Left renal cortex interstitium (tissue), 4 donors: ENCODE results near the gene CSH2. TPM values are rescaled to one million over a fixed set of nuclear protein-coding genes. Genes with fewer than 3 reads are reported as not detected.
A peak's percentile ranks its signal among the peaks of the same experiment; 100 is the strongest.
"Not testable (repeated sequence)": the region's sequence is repeated elsewhere in the genome, so short reads cannot be mapped to it uniquely, and the experiment has no call there.

Experiments used
- DNase-seq, 4 donors: peaks; one replicate each; pipeline ENCODE4 v3.0.0-alpha.2; 2013; ENCODE audit warnings: low read depth in 4 of 4, low spot score in 2 of 4, missing footprints in 1 of 4
- polyA plus RNA-seq, 4 donors: library from polyadenylated mRNA; unstranded; fragments of 120-200 nt; gene quantifications; one replicate each; pipeline ENCODE4 v1.2.1, GENCODE V29; 2013; ENCODE audit not compliant: insufficient read length in 4 of 4

The CSH2 gene
- polyA plus RNA-seq = under 1 TPM in 2 of 4 donors, not detected in 2; 0.61 to 0.82 TPM

DNA sequence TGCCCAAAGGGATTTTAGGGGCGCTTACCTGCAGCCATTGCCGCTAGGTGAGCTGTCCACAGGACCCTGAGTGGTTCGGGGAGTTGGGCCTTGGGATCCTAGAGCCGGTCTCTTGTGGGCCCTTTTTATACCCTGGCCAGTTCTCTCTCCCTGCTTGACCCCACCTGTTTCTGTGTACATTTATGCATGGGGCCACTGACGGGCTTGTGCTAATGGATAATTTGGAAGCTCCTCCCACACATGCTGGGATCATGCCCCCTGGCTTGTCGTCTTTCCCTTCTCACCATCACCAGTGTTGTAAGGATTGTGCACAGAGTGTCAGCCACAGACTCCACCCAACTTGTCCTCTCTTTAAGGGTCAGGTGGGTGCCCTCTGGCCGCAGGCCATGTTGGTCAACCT, at the start of gene CSH2:
Gene CSH2, minus strand, starts transcription at position 101 of the 400 bp plus-strand sequence. Its CDS starts 63 bp downstream, at position 38.
- not testable (repeated sequence) for DNase-seq

DNA sequence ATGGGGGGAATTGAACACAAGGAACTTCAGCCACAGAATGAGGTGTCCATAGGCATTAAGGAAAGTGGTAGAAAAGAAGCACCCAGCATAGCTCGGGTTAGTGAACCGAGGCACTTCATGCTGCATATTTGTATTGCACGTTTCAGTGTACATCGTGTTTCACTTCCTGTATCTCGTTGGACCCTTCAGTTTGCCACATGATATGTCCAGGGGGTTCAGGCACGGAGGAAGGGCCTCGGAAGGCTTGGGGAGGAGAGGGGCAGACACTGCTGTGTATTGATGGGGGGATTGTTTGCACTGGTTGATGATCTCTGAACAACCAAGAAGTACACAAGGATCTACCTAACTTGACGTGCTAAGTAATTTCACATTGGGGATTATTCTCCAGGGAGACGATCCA, 48.9 kb upstream of the CSH2 start:
- DNase-seq = not testable (repeated sequence)

DNA sequence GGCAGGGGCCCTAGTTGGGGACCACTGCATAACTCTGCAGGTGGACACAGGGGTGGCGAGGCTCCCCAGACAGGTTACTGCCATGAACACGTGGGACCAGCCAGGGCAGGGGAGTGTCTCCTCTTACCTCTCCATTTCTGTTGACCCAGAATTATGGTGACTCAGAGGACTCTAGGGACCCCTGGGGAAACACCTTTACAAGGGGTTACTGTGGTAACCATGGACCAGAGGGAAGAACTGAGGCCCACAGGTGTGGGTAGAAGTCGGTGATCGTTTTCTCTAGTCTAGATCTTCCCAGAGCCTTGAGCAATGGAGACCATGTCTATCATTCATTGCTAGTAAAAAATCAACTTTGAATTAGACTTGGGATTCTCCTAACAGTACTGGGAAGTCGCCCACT, 47.3 kb upstream of the CSH2 start:
- DNase-seq = not testable (repeated sequence)

DNA sequence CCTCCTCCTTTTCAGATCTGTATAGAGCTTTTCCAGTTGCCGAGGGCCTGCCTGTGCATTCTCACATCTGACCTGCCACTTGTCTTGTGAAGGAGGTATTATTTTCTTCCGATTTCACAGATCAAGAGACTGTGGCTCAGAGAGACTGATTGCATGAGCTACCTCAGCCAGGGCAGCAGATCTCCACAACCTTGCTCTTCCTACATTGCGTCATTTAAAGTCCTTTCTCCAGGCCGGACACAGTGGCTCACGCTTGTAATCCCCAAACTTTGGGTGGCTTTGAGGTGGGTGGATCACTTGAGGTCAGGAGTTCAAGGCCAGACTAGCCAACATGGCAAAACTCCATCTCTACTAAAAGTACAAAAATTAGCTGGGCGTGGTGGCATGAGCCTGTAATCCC, 46.6 kb upstream of the CSH2 start:
- DNase-seq = not testable (repeated sequence)

DNA sequence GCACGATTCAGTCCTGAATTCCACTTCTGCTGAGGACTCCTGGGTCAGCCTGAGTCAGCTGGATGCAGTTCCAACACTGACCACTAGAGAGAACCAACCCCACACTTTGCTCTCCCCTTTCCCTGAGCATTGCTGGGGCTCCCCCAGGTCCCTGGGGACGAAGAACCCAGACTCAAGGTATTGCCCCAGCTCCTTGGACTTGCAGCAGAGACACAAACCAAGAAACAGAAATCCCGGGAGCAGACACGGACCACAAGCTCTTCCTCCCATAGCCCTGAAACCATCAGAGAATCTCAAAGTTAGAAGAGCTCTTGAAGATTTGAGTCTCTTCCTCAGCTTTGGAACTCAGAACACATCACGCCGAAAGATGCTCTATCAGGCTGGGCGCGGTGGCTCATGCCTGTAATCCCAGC, 45.8 kb upstream of the CSH2 start:
- DNase-seq = peak in 3 of 4 donors; percentile 13 to 21 (median 21)

DNA sequence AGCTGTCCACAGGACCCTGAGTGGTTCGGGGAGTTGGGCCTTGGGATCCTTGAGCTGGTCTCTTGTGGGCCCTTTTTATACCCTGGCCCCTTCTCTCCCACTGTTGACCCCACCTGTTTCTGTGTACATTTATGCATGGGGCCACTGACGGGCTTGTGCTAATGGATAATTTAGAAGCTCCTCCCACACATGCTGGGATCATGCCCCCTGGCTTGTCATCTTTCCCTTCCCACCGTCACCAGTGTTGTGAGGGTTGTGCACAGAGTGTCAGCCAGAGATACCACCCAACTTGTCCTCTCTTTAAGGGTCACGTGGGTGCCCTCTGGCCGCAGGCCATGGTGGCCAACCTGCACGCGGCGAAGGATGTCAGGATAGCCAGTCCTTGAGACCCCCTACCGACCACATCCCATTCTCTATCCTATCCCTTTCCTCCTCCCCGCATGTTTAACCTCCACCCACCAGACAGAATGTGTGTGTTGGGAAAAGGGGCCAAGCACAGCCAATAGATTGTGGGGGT, 45.4 kb upstream of the CSH2 start, which contains the start of gene GH1:
Gene GH1, minus strand, starts transcription at position 51 of the 517 bp plus-strand sequence. CDS start 63 bp downstream, outside the sequence.
- DNase-seq = not testable (repeated sequence)

DNA sequence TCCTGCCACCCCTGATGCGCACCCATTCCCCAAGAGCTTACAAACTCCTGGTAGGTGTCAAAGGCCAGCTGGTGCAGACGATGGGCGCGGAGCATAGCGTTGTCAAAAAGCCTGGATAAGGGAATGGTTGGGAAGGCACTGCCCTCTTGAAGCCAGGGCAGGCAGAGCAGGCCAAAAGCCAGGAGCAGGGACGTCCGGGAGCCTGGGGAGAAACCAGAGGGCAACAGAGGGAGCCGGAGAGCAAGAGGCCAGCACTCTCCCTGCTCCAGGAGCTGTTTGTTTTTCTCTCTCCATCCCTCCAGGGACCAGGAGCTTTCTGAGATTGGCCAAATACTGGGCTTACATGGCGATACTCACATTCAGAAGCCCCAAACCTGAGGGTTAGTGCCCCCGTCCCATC, 44.8 kb upstream of the CSH2 start:
- DNase-seq = no peak

DNA sequence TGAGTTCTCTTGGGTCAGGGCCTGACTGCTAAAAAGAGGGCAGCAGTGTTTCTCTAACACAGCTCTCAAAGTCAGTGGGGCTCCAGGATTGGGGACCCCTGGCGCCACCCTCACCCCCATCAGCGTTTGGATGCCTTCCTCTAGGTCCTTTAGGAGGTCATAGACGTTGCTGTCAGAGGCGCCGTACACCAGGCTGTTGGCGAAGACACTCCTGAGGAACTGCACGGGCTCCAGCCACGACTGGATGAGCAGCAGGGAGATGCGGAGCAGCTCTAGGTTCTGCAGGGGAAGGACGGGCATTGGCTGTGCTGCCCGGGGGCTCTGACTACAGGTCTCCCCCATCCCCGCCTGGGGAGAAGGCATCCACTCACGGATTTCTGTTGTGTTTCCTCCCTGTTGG, 44.2 kb upstream of the CSH2 start:
- no peak for DNase-seq

DNA sequence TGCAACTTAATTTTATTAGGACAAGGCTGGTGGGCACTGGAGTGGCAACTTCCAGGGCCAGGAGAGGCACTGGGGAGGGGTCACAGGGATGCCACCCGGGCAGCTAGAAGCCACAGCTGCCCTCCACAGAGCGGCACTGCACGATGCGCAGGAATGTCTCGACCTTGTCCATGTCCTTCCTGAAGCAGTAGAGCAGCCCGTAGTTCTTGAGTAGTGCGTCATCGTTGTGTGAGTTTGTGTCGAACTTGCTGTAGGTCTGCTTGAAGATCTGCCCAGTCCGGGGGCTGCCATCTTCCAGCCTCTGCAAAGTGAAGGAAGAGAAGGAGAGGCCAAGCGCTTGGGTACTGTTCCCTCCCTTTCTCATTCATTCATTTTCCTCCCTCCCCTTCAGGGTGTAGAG, 43.7 kb upstream of the CSH2 start:
- not testable (repeated sequence) for DNase-seq

DNA sequence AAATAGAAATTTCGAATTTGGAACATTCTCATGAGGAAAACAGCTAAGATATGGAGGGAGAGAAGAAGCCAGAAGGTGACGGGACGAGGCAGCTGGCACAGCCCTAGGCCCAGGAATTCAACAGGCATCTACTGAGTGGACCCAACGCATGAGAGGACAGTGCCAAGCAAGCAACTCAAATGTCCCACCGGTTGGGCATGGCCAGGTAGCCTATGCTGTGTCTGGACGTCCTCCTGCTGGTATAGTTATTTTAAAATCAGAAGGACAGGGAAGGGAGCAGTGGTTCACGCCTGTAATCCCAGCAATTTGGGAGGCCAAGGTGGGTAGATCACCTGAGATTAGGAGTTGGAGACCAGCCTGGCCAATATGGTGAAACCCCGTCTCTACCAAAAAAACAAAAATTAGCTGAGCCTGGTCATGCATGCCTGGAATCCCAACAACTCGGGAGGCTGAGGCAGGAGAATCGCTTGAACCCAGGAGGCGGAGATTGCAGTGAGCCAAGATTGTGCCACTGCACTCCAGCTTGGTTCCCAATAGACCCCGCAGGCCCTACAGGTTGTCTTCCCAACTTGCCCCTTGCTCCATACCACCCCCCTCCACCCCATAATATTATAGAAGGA, 43.2 kb upstream of the CSH2 start:
- DNase-seq = no peak

DNA sequence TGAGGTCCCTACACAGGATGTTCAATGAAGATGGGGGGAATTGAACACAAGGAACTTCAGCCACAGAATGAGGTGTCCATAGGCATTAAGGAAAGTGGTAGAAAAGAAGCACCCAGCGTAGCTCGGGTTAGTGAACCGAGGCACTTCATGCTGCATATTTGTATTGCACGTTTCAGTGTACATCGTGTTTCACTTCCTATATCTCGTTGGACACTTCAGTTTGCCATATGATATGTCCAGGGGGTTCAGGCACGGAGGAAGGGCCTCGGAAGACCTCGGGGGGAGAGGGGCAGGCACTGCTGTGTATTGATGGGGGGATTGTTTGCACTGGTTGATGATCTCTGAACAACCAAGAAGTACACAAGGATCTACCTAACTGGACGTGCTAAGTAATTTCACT, 42.3 kb upstream of the CSH2 start:
- not testable (repeated sequence) for DNase-seq

DNA sequence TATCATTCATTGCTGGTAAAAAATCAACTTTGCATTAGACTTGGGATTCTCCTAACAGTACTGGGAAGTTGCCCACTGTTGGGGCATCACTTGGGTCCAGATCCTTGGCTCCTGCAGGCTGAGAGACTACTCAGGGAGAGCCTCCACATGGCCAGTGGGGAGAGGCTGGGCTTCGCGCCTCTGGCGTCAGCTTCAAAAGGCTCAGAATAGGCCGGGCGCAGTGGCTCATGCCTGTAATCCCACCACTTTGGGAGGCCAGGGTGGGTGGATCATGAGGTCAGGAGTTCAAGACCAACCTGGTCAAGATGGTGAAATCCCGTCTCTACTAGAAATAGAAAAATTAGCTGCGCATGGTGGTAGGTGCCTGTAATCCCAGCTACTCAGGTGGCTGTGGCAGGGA, 41.0 kb upstream of the CSH2 start:
- no peak for DNase-seq

DNA sequence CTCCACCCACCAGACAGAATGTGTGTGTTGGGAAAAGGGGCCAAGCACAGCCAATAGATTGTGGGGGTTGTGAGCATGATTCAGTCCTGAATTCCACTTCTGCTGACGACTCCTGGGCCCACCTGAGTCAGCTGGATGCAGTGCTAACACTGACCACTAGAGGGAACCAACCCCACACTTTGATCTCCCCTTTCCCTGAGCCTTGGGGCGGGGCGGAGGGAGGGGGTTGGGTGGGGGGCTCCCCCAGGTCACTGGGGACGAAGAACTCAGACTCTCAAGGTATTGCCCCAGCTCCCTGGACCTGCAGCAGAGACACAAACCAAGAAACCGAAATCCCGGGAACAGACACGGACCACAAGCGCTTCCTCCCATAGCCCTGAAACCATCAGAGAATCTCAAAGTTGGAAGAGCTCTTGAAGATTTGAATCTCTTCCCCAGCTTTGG, 38.2 kb upstream of the CSH2 start:
- DNase-seq = peak in 1 of 4 donors; percentile 12

DNA sequence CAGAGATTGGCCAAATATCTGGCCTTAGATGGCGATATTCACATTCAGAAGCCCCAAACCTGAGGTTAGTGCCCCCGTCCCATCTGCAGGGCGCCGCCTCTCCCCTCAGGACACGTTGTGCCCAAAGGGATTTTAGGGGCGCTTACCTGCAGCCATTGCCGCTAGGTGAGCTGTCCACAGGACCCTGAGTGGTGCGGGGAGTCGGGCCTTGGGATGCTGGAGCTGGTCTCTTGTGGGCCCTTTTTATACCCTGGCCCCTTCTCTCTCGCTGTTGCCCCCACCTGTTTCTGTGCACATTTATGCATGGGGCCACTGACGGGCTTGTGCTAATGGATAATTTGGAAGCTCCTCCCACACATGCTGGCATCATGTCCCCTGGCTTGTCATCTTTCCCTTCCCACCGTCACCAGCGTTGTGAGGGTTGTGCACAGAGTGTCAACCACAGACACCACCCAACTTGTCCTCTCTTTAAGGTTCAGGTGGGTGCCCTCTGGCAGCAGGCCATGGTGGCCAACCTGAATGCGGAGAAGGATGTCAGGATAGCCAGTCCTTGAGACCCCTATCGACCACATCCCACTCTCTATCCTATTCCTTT, 37.7 kb upstream of the CSH2 start, which contains the start of gene CSHL1:
Gene CSHL1, minus strand, starts transcription at position 218 of the 595 bp plus-strand sequence. Its CDS starts 62 bp downstream, at position 156.
- DNase-seq = no peak

DNA sequence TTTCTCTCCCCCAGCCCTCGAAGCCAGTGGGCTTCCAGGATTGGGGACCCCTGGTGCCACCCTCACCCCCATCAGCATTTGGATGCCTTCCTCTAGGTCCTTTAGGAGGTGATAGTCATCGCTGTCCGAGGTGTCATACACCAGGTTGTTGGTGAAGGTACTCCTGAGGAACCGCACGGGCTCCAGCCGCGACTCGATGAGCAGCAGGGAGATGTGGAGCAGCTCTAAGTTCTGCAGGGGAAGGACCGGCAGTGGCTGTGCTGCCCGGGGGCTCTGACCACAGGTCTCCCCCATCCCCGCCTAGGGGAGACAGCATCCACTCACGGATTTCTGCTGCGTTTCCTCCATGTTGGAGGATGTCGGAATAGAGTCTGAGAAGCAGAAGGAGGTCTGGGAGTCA, 36.6 kb upstream of the CSH2 start:
- no peak for DNase-seq

DNA sequence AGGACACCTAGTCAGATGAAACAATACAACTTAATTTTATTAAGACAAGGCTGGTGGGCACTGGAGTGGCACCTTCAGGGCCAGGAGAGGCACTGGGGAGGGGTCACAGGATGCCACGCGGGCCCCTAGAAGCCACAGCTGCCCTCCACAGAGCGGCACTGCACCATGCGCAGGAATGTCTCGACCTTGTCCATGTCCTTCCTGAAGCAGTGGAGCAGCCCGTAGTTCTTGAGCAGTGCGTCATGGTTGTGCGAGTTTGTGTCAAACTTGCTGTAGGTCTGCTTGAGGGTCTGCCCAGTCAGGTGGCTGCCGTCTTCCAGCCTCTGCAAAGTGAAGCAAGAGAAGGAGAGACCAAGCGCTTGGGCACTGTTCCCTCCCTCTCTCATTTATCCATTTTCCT, 36.1 kb upstream of the CSH2 start:
- not testable (repeated sequence) for DNase-seq

DNA sequence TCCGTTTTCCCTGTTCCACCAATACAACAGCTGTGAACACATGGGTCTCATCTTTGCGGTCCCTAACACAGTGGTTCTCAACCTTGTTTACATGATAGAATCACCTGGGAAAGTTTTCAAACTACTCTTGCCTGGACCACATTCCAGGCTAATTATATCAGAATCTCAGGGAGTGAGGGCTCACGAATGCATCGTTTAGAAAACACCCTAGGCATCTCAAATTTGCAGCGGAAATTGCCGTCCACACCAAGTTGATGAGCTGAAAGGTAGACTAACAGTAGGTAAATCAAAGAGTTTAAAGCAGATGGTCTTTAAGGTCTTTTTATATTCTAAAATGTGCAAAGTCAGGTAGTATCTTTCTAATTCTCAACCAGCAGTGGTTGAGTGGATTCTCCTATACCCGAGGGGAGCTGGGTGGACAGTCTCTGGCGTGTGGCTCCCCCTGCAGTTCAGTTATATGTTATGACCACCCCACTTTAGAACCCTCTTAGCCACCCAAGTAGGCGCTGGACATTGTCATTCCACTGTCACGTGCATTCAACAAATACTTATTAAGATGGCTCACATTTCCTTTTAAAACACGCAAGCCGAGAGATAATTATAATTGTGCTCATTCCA, 33.8 kb upstream of the CSH2 start:
- DNase-seq = not testable (repeated sequence)

DNA sequence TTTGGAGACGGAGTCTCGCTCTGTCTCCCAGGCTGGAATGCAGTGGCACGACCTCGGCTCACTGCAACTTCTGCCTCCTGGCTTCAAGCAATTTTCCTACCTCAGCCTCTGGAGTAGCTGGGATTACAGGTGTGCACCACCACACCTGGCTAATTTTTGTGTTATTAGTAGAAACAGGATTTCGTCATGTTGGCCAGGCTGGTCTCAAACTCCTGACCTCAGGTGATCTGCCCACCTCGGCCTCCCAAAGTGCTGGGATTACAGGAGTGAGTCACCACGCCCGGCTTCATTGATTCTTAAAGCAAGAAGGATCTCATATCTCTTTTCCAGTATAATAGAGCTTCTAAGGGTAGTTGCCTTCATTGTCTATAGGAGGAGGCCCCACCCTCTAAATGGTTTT, 31.3 kb upstream of the CSH2 start:
- not testable (repeated sequence) for DNase-seq

DNA sequence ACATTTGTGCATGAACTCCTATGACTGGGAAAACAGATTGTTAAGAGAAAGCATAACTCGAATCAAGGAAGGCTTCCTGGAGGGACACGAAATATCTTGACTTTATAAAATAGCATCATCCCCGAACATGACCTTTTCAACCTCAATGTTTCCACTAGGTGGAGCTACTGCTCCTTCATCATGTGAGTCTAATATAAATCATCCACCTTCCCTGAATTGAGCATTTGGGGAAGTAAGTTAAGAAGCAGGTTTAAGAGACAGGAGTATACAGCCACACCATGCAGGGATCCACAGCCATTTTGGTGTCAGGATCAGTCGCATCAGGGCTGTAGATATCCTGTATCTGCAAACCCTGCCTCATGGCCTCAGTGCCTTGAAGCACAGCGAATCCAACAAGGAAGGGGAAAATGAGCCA, 30.3 kb upstream of the CSH2 start:
- DNase-seq = not testable (repeated sequence)

DNA sequence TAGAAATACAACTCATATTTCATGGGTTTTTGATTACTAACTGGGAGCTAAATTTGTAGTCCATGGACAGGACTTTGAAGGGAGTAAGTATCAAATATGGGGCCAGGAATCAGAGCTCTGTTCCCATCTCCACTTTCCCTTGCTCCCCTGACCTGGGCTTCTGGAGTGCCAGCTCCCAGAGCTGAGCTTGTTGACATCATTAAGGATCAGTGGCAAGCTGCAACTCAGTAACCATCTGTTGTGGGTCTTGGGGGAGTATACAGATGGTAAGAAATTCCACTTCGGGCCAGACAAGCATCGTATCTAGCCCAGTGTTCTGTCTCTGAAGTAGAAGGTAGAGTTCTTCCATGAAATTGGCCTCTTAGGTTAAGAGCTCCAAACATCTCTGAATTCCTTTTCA, 28.5 kb upstream of the CSH2 start:
- DNase-seq = not testable (repeated sequence)
